ENCODE results near the gene SGPL1.

DNA sequence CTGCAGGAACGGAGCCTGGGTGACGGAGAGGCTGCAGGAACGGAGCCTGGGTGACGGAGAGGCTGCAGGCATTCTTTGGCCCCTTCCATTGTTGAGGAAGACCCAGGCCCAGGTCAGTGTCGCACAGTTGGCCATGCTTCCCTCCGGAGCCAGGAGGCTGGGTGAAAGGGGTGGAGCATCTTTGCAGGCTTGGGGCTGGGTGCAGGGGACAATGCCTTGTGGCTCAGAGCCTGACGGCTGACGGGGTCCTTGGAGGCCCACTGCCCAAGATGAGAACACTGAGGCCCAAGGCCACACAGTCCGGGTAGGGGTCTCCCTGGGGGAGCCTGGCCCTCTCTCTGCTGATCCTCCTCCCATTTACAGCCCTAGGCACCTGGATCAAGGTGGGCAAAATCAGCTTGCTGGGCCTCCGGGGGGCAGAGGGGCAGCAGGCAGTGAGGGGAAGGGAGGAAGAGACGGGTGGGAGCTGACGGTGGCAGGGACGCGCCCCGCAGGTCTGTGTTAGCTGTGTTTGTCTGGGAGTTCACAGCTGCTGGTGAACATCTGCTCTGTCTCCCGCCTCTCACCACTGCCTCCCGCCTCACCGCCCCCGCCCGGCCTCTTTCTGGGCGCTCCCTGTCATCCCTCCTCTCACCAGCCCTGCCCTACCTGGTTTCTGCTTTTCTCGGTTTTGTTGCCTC is 103.2 kb downstream of the SGPL1 start:
- no peak for TF ChIP-seq POLR2A (IDR thresholded peaks at IDR 0.05; ENCODE audit: low read depth)
- TF ChIP-seq POLR2AphosphoS5 (IDR thresholded peaks at IDR 0.05), result no peak
- TF ChIP-seq, protein P1, sequence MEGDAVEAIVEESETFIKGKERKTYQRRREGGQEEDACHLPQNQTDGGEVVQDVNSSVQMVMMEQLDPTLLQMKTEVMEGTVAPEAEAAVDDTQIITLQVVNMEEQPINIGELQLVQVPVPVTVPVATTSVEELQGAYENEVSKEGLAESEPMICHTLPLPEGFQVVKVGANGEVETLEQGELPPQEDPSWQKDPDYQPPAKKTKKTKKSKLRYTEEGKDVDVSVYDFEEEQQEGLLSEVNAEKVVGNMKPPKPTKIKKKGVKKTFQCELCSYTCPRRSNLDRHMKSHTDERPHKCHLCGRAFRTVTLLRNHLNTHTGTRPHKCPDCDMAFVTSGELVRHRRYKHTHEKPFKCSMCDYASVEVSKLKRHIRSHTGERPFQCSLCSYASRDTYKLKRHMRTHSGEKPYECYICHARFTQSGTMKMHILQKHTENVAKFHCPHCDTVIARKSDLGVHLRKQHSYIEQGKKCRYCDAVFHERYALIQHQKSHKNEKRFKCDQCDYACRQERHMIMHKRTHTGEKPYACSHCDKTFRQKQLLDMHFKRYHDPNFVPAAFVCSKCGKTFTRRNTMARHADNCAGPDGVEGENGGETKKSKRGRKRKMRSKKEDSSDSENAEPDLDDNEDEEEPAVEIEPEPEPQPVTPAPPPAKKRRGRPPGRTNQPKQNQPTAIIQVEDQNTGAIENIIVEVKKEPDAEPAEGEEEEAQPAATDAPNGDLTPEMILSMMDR (IDR thresholded peaks at IDR 0.05), result no peak

Data from esophagus muscularis mucosa (tissue), 3 donors.